GM12891 (cell line): Measurements from ENCODE around the gene THSD4.

Source experiments
- POLR2A ChIP-seq: IDR thresholded peaks from 2 replicates; pipeline ENCODE4 v1.6.1; 2011; ENCODE audit warnings: low read depth, low read length, control low read depth
- POLR2AphosphoS5 ChIP-seq: IDR thresholded peaks from 2 replicates; pipeline ENCODE4 v1.6.1; 2011; ENCODE audit warnings: low read depth, low read length, control low read depth
- TAF1 ChIP-seq: IDR thresholded peaks from 2 replicates; pipeline ENCODE4 v1.6.1; 2011; ENCODE audit warnings: low read depth, low read length, control low read depth

GRCh38 chr15:71218272-71218805, 103.1 kb downstream of the THSD4 start:
- TF ChIP-seq POLR2A = no peak
- TF ChIP-seq TAF1 = no peak
- no peak for TF ChIP-seq POLR2AphosphoS5
